Keratinocyte (primary cell): ENCODE results near the gene CFAP92.

Experiments used
- CTCF ChIP-seq, 3 experiments: IDR thresholded peaks in 1 of 3; conservative IDR thresholded peaks in 1 of 3; optimal IDR thresholded peaks in 1 of 3; 2 replicates in 2 of 3; 3 replicates in 1 of 3; pipeline versions ENCODE3 to v1.5.1; 2011; ENCODE audit warnings: low read length in 3 of 3, mild to moderate bottlenecking in 3 of 3, moderate library complexity in 2 of 3, control low read depth in 1 of 3, inconsistent platforms in 1 of 3; ENCODE audit not compliant: insufficient read depth in 2 of 3; ENCODE audit errors: extremely low read depth in 1 of 3
- EZH2 ChIP-seq: IDR thresholded peaks from one replicate; pipeline ENCODE4 v1.6.1; 2012; ENCODE audit warnings: inconsistent platforms, mild to moderate bottlenecking, low read length, moderate library complexity

GRCh38 chr3:129006864-129007263, 13.0 kb upstream of the CFAP92 start:
- no peak for TF ChIP-seq CTCF (optimal IDR thresholded peaks at IDR 0.05 in 1 of 3, IDR thresholded peaks at IDR 0.05 in 1 of 3, conservative IDR thresholded peaks at IDR 0.05 in 1 of 3; ENCODE audit: extremely low read depth in 1 of 3, insufficient read depth in 2 of 3, low read length in 3 of 3)
- no peak for TF ChIP-seq EZH2
